Vagina (tissue), 2 donors: Measurements from ENCODE around the gene VCX2. TPM values are rescaled to one million over a fixed set of nuclear protein-coding genes. Genes with fewer than 3 reads are reported as not detected.
"Not testable (repeated sequence)": the region's sequence is repeated elsewhere in the genome, so short reads cannot be mapped to it uniquely, and the experiment has no call there.

Source experiments
- DNase-seq, 2 donors: peaks; one replicate each; pipeline ENCODE4 v3.0.0-alpha.2; 2017; ENCODE audit errors: extremely low spot score in 2 of 2
- H3K27ac ChIP-seq: fragments of 200-600 bp; sonication (generic); one replicate; pipeline ENCODE4 v1.5.1; 2019
- H3K27me3 ChIP-seq: fragments of 200-600 bp; sonication (generic); one replicate; pipeline ENCODE4 v1.5.1; 2019
- H3K36me3 ChIP-seq, 2 donors: fragments of 200-600 bp; sonication (generic); one replicate each; pipeline ENCODE4 v1.5.1; 2017 to 2019
- H3K4me1 ChIP-seq: fragments of 200-600 bp; sonication (generic); one replicate; pipeline ENCODE4 v1.5.1; 2019
- H3K4me3 ChIP-seq, 2 donors: fragments of 200-600 bp; sonication (generic); 1 replicate in 1 of 2; 2 replicates in 1 of 2; pipeline ENCODE4 v1.5.1; 2016 to 2019
- H3K9me3 ChIP-seq: fragments of 200-600 bp; sonication (generic); one replicate; pipeline ENCODE4 v1.5.1; 2019
- CTCF ChIP-seq, 3 experiments: fragments of 450-650 bp in 2 of 3; fragments of 200-600 bp in 1 of 3; sonication (generic) in 1 of 3; IDR thresholded peaks; one replicate each; pipeline ENCODE4 v1.5.1; 2017 to 2019; ENCODE audit warnings: antibody characterized with exemption in 3 of 3, mild to moderate bottlenecking in 2 of 3, moderate library complexity in 2 of 3
- POLR2A ChIP-seq, 2 donors: fragments of 450-650 bp; IDR thresholded peaks; one replicate each; pipeline ENCODE4 v1.6.1; 2017; ENCODE audit warnings: antibody characterized with exemption in 2 of 2, mild to moderate bottlenecking in 2 of 2, moderate library complexity in 2 of 2
- POLR2AphosphoS5 ChIP-seq, 2 donors: sonication (generic); formaldehyde crosslinking; IDR thresholded peaks; one replicate each; pipeline ENCODE4 v1.9.0; 2017; ENCODE audit warnings: antibody characterized with exemption in 2 of 2, mild to moderate bottlenecking in 2 of 2, low read depth in 1 of 2; ENCODE audit not compliant: insufficient read depth in 1 of 2
- intact Hi-C: fragments of 100-400 bp; cut with DNase I; formaldehyde crosslinking; loops from one replicate; pipeline ENCODE4 v1.15.1; 2023
- total RNA-seq: library from RNA; depleted of rRNA; stranded (reverse); fragments of >200 nt; gene quantifications from one replicate; pipeline ENCODE4 v1.2.3, GENCODE V29; 2016

The VCX2 gene
- total RNA-seq, 1 donor from 2014 or later, result not detected

GRCh38 chrX:8183346-8183745 is 12.3 kb upstream of the VCX2 start:
- DNase-seq, result no peak
- H3K9me3 ChIP-seq, result no peaks in the 10 kb centered on the region
- no peaks in the 10 kb centered on the region for H3K4me1 ChIP-seq
- no peak overlapping the region for H3K4me3 ChIP-seq
- H3K27ac ChIP-seq, result no peak overlapping the region
- TF ChIP-seq POLR2A (IDR thresholded peaks at IDR 0.05), result no peak
- TF ChIP-seq POLR2AphosphoS5 (IDR thresholded peaks at IDR 0.05; ENCODE audit: insufficient read depth in 1 of 2, low read depth in 1 of 2), result no peak
- no peak for TF ChIP-seq CTCF (IDR thresholded peaks at IDR 0.05)
- intact Hi-C loops, result no loop called here
- no peaks in the 10 kb centered on the region for H3K36me3 ChIP-seq
- H3K27me3 ChIP-seq, result no peaks in the 10 kb centered on the region

DNA sequence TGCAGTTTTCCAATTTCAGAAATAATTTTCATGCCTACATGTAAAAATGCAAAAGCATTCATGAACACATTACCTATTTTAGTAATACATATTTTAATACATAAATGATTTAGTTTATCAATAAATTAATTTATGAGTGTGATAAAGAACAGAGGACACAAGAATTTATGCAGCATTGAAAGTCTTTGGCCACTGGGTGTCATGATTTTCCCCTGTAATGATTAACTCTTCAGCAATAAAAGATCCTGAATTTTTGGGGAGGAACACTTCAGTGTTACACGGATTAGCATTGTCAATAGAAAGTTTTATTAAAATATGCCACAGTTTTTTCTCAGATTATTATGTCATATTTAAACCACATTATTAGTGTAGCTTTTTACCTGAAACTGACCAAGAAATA is 8.6 kb upstream of the VCX2 start:
- H3K4me3 ChIP-seq, result no peak overlapping the region
- intact Hi-C loops, result no loop called here

DNA sequence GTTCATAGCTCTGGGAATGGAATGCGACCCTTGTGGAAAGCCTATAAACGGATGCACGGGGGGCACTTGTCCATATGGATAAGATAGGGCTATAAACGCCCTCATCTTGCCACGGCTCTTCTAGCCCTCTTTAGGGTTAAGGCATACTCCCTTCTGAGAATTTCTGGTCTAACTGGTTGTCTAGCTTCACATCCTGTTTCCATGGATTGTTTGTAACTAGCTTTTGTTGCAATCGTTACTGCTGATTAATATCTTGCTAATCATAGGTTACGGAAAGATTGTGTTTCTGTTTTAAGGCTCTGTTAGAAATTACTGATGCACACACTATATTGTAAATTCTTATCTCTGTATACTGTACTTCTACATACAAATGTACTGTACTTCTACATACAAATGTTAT is 17.1 kb downstream of the VCX2 start:
- H3K4me1 ChIP-seq, H3K27me3 ChIP-seq, H3K36me3 ChIP-seq, intact Hi-C loops, H3K9me3 ChIP-seq, H3K27ac ChIP-seq, H3K4me3 ChIP-seq, DNase-seq: not testable (repeated sequence)

More for the DNA sequence above, 8.6 kb upstream of the VCX2 start:
- TF ChIP-seq CTCF (IDR thresholded peaks at IDR 0.05), result no peak
- no peak for TF ChIP-seq POLR2A (IDR thresholded peaks at IDR 0.05)
- TF ChIP-seq POLR2AphosphoS5 (IDR thresholded peaks at IDR 0.05; ENCODE audit: insufficient read depth in 1 of 2, low read depth in 1 of 2), result no peak
- Histone ChIP-seq H3K27ac (no peak overlapping the region), H3K36me3 (no peaks in the 10 kb centered on the region), H3K4me1 (no peaks in the 10 kb centered on the region), H3K27me3 (no peaks in the 10 kb centered on the region), H3K9me3 (no peaks in the 10 kb centered on the region)
- no peak for DNase-seq

GRCh38 chrX:8147226-8147625 is 23.8 kb downstream of the VCX2 start:
- H3K9me3 ChIP-seq, result no peaks in the 10 kb centered on the region
- no peak overlapping the region for H3K27ac ChIP-seq
- no peak for DNase-seq
- H3K27me3 ChIP-seq, result no peaks in the 10 kb centered on the region
- TF ChIP-seq POLR2AphosphoS5 (IDR thresholded peaks at IDR 0.05; ENCODE audit: insufficient read depth in 1 of 2, low read depth in 1 of 2) (no peak), CTCF (IDR thresholded peaks at IDR 0.05) (no peak), POLR2A (IDR thresholded peaks at IDR 0.05) (no peak)
- intact Hi-C loops, result no loop called here
- H3K4me1 ChIP-seq, result no peaks in the 10 kb centered on the region
- no peak overlapping the region for H3K4me3 ChIP-seq
- no peaks in the 10 kb centered on the region for H3K36me3 ChIP-seq

GRCh38 chrX:8144925-8145324 is 26.1 kb downstream of the VCX2 start:
- TF ChIP-seq POLR2AphosphoS5 (IDR thresholded peaks at IDR 0.05; ENCODE audit: insufficient read depth in 1 of 2, low read depth in 1 of 2), result no peak
- no peak for TF ChIP-seq POLR2A (IDR thresholded peaks at IDR 0.05)
- TF ChIP-seq CTCF (IDR thresholded peaks at IDR 0.05), result no peak
- intact Hi-C loops, result no loop called here
- DNase-seq, result no peak
- Histone ChIP-seq H3K9me3 (no peaks in the 10 kb centered on the region), H3K36me3 (no peaks in the 10 kb centered on the region), H3K27me3 (no peaks in the 10 kb centered on the region), H3K27ac (no peak overlapping the region), H3K4me1 (no peaks in the 10 kb centered on the region), H3K4me3 (no peak overlapping the region)

- intact Hi-C loops, result no loop called here
- TF ChIP-seq POLR2AphosphoS5 (IDR thresholded peaks at IDR 0.05; ENCODE audit: insufficient read depth in 1 of 2, low read depth in 1 of 2), result no peak
- no peak for TF ChIP-seq POLR2A (IDR thresholded peaks at IDR 0.05)
- TF ChIP-seq CTCF (IDR thresholded peaks at IDR 0.05), result no peak
- Histone ChIP-seq H3K27ac (no peak overlapping the region), H3K4me1 (no peaks in the 10 kb centered on the region), H3K27me3 (no peaks in the 10 kb centered on the region), H3K9me3 (no peaks in the 10 kb centered on the region), H3K4me3 (no peak overlapping the region), H3K36me3 (no peaks in the 10 kb centered on the region)
- no peak for DNase-seq
These were observed 29.2 kb downstream of the VCX2 start for GRCh38 chrX:8141896-8142295.
